Central memory CD8-positive, alpha-beta T cell (primary cell): ENCODE results near the gene CHRND.
A peak's percentile ranks its signal among the peaks of the same experiment; 100 is the strongest.
"Not testable (repeated sequence)": the region's sequence is repeated elsewhere in the genome, so short reads cannot be mapped to it uniquely, and the experiment has no call there.

ENCODE experiments used
- ATAC-seq: fragments of 150-1000 bp; cut with Tn5 transposase; replicated peaks from 2 replicates; pipeline ENCODE4 v1.10.0; 2022; ENCODE audit warnings: mild to moderate bottlenecking, moderate FRiP score, moderate number of reproducible peaks; ENCODE audit not compliant: poor library complexity, severe bottlenecking; ENCODE audit errors: extremely low read depth
- DNase-seq, 2 donors: peaks; one replicate each; pipeline ENCODE4 v3.0.0; 2021; ENCODE audit warnings: low spot score in 2 of 2
- H3K27ac Mint-ChIP-seq: one replicate; pipeline ENCODE4 v1.8.0; 2022; ENCODE audit warnings: low read depth, mild to moderate bottlenecking, moderate library complexity, mixed read lengths
- H3K27me3 Mint-ChIP-seq: one replicate; pipeline ENCODE4 v1.8.0; 2022; ENCODE audit warnings: mixed read lengths
- H3K36me3 Mint-ChIP-seq: one replicate; pipeline ENCODE4 v1.8.0; 2022; ENCODE audit warnings: mild to moderate bottlenecking, moderate library complexity, mixed read lengths; ENCODE audit not compliant: insufficient read depth
- H3K4me1 Mint-ChIP-seq: one replicate; pipeline ENCODE4 v1.8.0; 2022; ENCODE audit warnings: mixed read lengths
- H3K4me3 Mint-ChIP-seq: one replicate; pipeline ENCODE4 v1.8.0; 2022; ENCODE audit warnings: mild to moderate bottlenecking, moderate library complexity, mixed read lengths
- H3K9me3 Mint-ChIP-seq: one replicate; pipeline ENCODE4 v1.8.0; 2022; ENCODE audit warnings: mixed read lengths

Gene CHRND

DNA sequence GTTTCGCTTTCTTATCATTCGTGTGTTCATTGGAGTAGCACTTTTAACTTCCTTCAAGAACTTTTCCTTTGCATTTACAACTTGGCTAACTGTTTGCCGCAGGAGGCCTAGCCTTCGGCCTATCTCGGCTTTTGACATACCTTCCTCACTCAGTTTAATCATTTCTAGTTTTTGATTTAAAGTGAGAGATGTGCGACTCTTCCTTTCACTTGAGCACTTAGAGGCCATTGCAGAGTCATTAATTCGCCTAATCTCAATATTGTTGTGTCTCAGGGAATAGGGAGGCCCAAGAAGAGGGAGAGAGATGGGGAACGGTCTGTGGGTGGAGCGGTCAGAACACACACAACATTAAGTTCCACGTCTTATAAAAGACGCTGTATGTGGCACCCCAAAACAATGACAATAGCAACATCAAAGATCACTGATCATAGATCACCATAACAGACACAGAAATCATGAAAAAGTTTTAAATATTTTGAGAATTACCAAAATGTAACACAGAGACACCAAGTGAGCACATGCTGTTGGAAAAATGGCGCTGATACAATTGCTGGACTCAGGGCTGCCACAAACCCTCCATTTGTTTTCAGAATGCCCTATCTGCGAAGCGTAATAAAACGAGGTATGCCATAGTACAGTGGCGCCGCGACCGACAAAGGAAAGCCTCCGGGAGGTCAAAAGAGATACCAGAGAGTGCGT lies 23.8 kb downstream of the CHRND start:
- Mint-ChIP-seq H3K27ac (peak overlapping the region; percentile 95), H3K4me3 (peak overlapping the region; percentile 98), H3K36me3 (peaks cover 22% of the 10 kb centered on the region), H3K4me1 (peaks cover 69% of the 10 kb centered on the region), H3K9me3 (no peaks in the 10 kb centered on the region), H3K27me3 (no peaks in the 10 kb centered on the region)
- ATAC-seq (peak; percentile 5), DNase-seq (no peak)

DNA sequence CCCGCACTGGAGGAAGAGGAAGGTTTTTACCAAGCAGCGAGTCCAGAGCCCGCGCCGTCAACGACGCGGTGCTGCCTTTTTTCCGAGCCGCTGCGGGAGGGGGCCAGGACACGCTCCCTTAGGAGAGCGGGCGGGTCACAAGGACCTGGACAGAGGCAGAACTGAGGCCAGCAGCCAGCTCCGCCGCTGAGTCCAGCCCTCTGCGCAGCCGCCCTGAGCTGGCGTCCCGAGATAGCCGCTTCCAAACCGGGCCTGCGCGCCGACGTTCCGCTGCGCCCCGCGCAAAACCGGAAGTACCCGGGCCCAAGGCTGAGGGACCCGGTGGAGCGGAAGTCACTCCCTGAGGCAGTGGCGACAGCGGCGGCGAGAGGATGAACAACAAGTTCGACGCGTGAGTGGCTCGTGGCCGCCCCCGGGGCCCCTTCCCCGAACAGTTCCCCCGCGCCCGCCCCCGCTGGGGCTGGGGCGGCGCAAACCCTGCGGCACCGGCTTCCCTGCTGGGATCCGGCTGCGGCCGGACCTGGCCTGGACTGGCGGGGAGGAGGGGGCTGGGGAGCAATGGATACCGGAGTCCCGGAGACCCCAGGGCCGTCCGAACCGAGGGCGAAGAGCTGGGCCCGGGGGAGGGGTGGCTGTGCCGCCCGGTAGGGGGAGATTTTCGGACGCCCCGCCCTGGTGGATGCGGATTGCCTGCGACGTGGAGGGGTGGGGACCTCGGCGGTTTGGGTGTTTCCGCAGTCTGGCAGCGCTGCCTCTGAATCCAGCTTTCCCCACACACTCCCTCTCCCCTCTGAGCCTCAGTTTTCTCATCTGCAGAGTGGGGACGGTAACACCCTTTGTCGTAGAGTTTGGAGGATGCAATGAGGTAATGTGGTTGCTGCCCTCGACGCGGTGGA lies 24.6 kb downstream of the CHRND start, which contains the start of the genes EIF4E2 and TIGD1:
Gene EIF4E2 (plus strand): TSS at position 336 of the 896 bp plus-strand sequence. CDS start 36 bp downstream, at position 372.
Gene TIGD1 (minus strand): TSS at position 204 of the 896 bp plus-strand sequence. CDS start 675 bp downstream, outside the sequence.
- peaks cover 21% of the 10 kb centered on the region for H3K36me3 Mint-ChIP-seq
- H3K27me3 Mint-ChIP-seq = no peaks in the 10 kb centered on the region
- peaks cover 73% of the 10 kb centered on the region for H3K4me1 Mint-ChIP-seq
- H3K9me3 Mint-ChIP-seq = no peaks in the 10 kb centered on the region
- peak within 1 kb of the TSS; percentile 95 for H3K27ac Mint-ChIP-seq
- peak within 1 kb of the TSS; percentile 98 for H3K4me3 Mint-ChIP-seq
- DNase-seq (peak; percentile 76 to 81), ATAC-seq (peak; percentile 89)

- Mint-ChIP-seq H3K27me3 (no peaks in the 10 kb centered on the region), H3K27ac (peak overlapping the region; percentile 95), H3K4me3 (peak overlapping the region; percentile 98), H3K4me1 (peaks cover 80% of the 10 kb centered on the region), H3K36me3 (peaks cover 25% of the 10 kb centered on the region), H3K9me3 (no peaks in the 10 kb centered on the region)
- no peak for ATAC-seq
- DNase-seq = no peak
Measured at GRCh38 chr2:232551250-232551638, 25.3 kb downstream of the CHRND start.

DNA sequence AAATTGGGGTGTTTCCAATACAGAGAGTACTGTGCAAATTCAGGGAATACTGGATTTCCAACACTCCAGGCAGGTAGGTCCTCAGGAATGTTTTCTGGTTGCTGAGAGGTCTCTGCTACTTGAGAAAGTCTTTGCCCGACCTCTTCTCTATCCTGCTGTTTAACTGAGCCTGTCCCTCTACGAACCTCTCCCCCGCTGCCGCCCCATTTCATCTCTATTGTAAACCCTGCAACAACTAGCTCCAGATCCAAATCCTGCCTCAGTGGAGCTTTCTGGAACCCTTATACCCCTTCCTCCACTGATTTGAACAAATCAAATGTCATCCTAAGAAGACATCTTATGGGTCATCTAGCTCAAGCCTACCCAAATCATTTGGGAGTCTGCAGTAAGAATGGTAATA lies 25.8 kb downstream of the CHRND start:
- peaks cover 81% of the 10 kb centered on the region for H3K4me1 Mint-ChIP-seq
- ATAC-seq = no peak
- no peak for DNase-seq
- H3K36me3 Mint-ChIP-seq = peaks cover 29% of the 10 kb centered on the region
- peak overlapping the region; percentile 95 for H3K27ac Mint-ChIP-seq
- H3K9me3 Mint-ChIP-seq = no peaks in the 10 kb centered on the region
- no peaks in the 10 kb centered on the region for H3K27me3 Mint-ChIP-seq
- peak overlapping the region; percentile 98 for H3K4me3 Mint-ChIP-seq

DNA sequence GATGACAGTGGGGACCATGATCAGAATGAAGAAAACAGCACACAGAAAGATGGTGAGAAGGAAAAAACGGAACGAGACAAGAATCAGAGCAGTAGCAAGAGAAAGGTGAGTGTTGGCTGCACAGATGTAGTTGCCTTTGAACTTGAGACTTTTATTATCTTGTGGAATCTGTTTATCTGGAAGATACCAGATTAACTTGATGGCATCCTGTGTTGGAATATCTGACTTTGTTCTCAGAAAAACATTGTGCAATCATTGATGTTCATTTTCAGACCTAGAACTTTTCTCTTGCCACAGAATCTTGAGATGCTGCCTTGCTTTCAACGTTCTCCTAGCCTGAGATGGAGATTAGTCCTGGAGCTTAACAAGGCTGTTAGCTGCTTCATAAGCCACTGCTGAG lies 30.5 kb downstream of the CHRND start:
- no peaks in the 10 kb centered on the region for H3K9me3 Mint-ChIP-seq
- H3K4me3 Mint-ChIP-seq = no peak overlapping the region
- H3K27me3 Mint-ChIP-seq = no peaks in the 10 kb centered on the region
- DNase-seq = no peak
- no peak for ATAC-seq
- no peak overlapping the region for H3K27ac Mint-ChIP-seq
- peaks cover 47% of the 10 kb centered on the region for H3K36me3 Mint-ChIP-seq
- peaks cover 57% of the 10 kb centered on the region for H3K4me1 Mint-ChIP-seq

DNA sequence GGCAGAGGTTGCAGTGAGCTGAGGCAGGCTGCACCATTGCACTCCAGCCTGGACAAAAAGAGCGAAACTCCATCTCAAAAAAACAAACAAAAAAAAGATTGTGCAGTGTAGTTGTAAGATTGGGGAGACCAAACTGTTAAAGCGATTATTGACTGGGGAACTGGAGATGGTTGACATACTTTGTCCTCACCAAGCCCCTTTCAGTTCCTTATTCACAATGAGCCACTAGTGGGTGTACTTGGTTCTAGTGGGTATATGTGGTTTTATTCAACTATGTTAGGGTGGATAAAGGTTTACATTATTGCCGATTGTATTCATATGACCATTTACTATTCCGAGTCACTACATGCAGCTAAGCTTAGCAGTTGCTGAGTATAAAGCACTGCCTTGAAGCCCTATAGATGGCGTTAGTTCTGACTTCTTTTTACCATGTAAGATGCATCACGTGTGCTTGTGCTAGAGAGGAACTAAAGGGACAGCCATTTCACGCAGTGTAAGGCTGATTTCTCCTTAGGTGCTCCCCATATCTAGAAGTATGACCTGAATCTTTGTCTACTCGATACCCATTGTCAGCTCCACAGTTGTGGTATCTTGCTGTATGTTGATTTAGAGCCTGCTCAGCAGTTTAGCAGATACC lies 36.7 kb downstream of the CHRND start:
- H3K27ac Mint-ChIP-seq = peak overlapping the region; percentile 38
- ATAC-seq = no peak
- peaks cover 73% of the 10 kb centered on the region for H3K36me3 Mint-ChIP-seq

DNA sequence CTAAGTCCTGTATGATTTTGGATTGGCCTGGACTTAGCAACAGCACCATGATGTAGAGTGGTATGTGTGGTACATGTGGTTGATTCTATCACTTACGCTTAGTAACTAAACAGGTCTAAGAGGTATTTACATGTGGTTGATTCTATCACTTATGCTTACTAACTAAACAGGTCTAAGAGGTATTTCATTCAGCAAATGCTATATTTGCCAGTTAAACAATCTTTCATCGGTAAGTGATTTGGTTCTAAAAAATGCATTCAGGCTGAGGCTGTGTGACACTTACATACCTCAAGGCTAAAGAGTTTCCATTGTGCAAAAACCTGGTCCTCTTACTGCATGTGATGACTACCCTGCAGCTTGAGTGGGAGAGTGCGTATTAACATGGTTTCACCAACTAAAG lies 37.6 kb downstream of the CHRND start:
- Mint-ChIP-seq H3K27ac (peak overlapping the region; percentile 38), H3K36me3 (peaks cover 75% of the 10 kb centered on the region), H3K4me1 (peaks cover 6% of the 10 kb centered on the region), H3K9me3 (no peaks in the 10 kb centered on the region), H3K27me3 (no peaks in the 10 kb centered on the region), H3K4me3 (no peak overlapping the region)
- no peak for ATAC-seq
- DNase-seq = no peak

More for the DNA sequence above, 36.7 kb downstream of the CHRND start:
- Mint-ChIP-seq H3K27me3 (no peaks in the 10 kb centered on the region), H3K4me1 (peaks cover 6% of the 10 kb centered on the region), H3K9me3 (no peaks in the 10 kb centered on the region), H3K4me3 (no peak overlapping the region)
- DNase-seq = no peak

DNA sequence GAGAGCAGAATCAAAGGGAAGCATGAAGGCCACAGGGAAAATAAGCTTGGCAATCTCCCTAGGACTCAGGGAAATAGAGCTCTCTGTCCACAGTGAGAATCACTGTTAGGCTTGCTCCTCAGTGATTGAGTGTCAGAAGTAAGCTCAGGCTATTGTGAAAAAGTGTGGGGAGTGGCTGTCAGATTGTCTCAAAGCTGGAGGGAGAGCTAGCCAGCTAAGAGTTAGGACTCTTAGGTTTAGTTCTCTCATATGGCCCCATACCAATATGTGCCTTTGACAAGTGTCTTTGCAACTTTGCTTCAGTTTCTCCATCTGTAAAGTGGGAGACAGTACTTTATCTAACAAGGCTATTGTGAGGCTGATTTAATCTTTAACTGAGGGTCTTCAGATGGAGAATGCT lies 41.8 kb downstream of the CHRND start:
- Mint-ChIP-seq H3K36me3 (peaks cover 71% of the 10 kb centered on the region), H3K9me3 (no peaks in the 10 kb centered on the region), H3K27ac (no peak overlapping the region), H3K27me3 (no peaks in the 10 kb centered on the region), H3K4me1 (no peaks in the 10 kb centered on the region), H3K4me3 (no peak overlapping the region)
- no peak for ATAC-seq
- DNase-seq = no peak

DNA sequence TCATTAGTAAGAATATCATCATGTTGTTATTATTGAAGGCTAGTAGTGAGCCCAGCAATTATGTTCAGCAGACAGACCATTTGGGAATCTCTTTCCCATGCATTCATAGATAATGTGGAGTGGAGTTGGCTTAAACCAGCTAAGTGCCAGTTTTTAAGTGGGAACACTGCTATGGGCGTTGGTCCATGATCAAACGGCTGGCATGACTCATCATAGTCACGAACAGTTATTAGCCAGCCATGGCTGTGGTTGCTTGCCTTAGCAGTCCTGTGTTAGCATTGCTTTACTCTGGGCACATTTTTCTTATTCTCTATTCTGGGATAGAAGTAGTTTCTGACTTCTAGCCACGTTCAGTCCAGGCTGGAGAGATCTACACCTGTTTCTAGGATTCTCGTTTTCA lies 42.2 kb downstream of the CHRND start:
- no peak overlapping the region for H3K4me3 Mint-ChIP-seq
- no peak overlapping the region for H3K27ac Mint-ChIP-seq
- no peaks in the 10 kb centered on the region for H3K4me1 Mint-ChIP-seq
- no peaks in the 10 kb centered on the region for H3K9me3 Mint-ChIP-seq
- ATAC-seq (no peak), DNase-seq (no peak)
- peaks cover 72% of the 10 kb centered on the region for H3K36me3 Mint-ChIP-seq
- no peaks in the 10 kb centered on the region for H3K27me3 Mint-ChIP-seq

GRCh38 chr2:232569541-232569940 lies 43.6 kb downstream of the CHRND start:
- Mint-ChIP-seq H3K9me3 (no peaks in the 10 kb centered on the region), H3K4me1 (no peaks in the 10 kb centered on the region), H3K27me3 (no peaks in the 10 kb centered on the region), H3K27ac (no peak overlapping the region), H3K4me3 (no peak overlapping the region), H3K36me3 (peaks cover 63% of the 10 kb centered on the region)
- DNase-seq = no peak
- ATAC-seq = no peak

GRCh38 chr2:232570481-232570880 lies 44.5 kb downstream of the CHRND start:
- H3K27me3 Mint-ChIP-seq, H3K4me3 Mint-ChIP-seq, DNase-seq, ATAC-seq, H3K9me3 Mint-ChIP-seq, H3K4me1 Mint-ChIP-seq: not testable (repeated sequence)
- H3K36me3 Mint-ChIP-seq = peaks cover 58% of the 10 kb centered on the region
- peak overlapping the region; percentile 44 for H3K27ac Mint-ChIP-seq

- Mint-ChIP-seq H3K36me3 (peaks cover 53% of the 10 kb centered on the region), H3K4me3 (no peak overlapping the region), H3K4me1 (no peaks in the 10 kb centered on the region), H3K27me3 (no peaks in the 10 kb centered on the region), H3K9me3 (no peaks in the 10 kb centered on the region), H3K27ac (peak overlapping the region; percentile 44)
- DNase-seq (no peak), ATAC-seq (no peak)
Measured at GRCh38 chr2:232571026-232571474, 45.1 kb downstream of the CHRND start.
